Activated CD4-positive, CD25-positive, alpha-beta regulatory T cell treated with anti-CD3 and anti-CD28 coated beads, Interleukin-2, amount 50 U/mL, for 72 hours (primary cell): ENCODE measurements around the gene ABR.
"Not testable (repeated sequence)": the region's sequence is repeated elsewhere in the genome, so short reads cannot be mapped to it uniquely, and the experiment has no call there.

ENCODE experiments used
- DNase-seq: peaks from one replicate; pipeline ENCODE4 v3.0.0; 2021

ABR gene

DNA sequence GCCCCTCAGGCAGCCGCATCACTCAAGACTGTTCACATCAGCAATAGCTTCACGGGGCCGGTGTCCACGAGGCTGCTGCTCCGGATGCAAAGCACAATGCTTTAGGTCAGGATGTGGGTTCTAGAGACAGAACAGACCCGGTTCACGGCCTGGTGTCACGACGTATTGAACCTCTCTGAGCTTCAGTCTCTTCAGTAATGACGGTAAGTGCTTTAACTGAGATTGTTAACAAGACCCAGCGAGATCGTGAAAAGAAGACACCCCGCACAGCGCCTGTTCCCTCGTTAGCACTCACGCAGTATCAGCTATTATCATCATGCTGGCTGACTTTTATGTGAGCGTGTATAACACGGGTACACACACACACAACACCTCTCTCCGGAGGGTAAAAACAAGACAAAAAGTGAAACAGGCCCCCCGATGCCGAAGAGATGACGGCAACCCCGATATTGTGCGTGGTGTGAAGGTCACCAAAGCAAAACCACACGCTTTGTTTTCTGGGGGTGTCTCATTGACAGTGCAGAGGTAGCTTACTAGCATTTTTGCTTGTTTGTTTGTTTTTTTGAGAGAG lies 21.4 kb upstream of the ABR start:
- DNase-seq = no peak

DNA sequence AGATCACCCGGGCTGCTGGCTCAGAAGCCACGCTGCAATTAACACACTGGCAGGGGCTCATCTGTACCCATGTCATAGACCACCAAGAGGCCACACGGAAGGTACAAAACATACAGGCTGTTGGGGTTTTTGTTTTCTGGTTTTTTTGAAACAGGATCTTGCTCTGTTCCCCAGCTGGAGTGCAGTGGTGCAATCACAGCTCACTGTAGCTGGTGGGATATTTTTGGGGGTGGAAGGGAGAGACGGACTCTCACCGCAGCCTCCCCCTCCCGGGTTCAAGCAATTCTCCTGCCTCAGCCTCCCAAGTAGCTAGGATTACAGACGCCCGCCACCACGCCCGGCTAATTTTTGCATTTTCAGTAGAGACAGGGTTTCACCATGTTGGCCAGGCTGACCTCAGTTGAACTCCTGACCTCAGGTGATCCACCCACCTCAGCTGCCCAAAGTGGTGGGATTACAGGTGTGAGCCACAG lies 19.5 kb upstream of the ABR start:
- DNase-seq = not testable (repeated sequence)

- no peak for DNase-seq
Observed at GRCh38 chr17:1197781-1198490, 18.2 kb upstream of the ABR start.

DNA sequence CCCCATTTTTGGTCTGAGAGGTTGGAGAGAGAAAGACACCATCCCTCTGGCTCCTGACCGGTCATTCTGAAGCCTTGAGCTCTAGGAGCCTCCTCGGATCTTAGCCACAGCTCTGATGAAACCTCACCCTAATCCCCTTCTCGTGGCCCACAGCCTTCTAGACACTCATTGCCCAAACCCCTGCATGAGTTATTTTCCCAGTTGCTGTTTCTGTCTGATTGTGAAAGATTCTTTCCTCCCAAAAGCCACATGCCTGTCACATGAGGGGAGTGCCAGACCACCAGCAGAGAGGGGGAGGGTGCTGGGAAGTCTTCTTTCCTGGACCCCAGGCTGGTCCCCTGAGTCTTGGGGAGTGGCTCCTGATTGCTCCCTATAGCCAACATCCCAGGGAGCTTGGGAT lies 17.6 kb upstream of the ABR start:
- DNase-seq = no peak

DNA sequence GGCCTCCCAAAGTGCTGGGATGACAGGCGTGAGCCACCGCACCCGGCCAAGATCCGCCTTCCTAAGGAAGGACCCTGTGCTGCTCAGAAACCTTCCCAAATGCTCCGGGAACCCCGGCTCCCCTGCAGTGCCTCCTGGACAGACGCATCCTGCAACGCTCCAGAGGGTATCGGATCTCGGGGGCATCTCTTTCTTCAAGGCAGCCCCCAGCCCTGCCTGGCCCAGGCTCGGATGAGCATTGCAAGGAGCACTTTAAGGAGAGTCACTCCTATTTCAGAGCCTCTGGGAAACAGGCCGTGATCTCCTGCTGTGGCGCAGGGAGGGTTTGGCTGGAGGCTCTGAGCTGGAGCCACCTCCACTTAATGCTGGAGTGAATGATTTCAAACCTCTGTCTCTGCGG lies 17.2 kb upstream of the ABR start:
- DNase-seq = no peak

GRCh38 chr17:1192911-1193699 lies 13.3 kb upstream of the ABR start:
- no peak for DNase-seq

DNA sequence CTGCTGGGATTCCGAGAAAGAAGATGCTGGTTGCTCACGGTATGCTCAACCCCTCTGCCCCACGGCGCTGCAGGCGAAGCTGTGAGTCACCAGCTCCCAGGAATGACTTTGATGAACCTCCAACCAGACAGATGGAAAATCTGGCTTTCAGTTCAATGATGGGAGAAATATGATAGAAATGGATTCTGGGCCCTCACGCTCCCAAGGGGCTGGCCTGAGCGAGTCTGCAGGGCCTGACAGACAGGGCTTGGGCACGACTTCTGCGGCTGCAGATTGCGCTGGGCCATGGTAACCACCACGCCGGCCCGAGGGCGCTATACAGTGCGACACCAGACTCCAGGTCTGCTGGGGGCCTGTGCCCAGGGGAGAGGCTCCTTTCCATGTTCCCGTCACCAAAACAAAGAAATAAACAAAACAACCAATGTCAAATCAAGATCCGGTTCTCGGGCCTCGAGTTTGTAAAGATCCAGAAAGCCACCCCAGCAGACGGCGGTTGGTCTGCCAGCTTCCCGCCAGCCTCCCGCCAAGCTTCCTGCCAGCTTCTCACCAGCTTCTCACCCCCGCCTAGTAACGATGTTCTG lies 11.1 kb upstream of the ABR start:
- no peak for DNase-seq

- DNase-seq = no peak
Observed at GRCh38 chr17:1188812-1189504, 9.2 kb upstream of the ABR start.

GRCh38 chr17:1186923-1187771 lies 7.4 kb upstream of the ABR start:
- peak; percentile 84 for DNase-seq

DNA sequence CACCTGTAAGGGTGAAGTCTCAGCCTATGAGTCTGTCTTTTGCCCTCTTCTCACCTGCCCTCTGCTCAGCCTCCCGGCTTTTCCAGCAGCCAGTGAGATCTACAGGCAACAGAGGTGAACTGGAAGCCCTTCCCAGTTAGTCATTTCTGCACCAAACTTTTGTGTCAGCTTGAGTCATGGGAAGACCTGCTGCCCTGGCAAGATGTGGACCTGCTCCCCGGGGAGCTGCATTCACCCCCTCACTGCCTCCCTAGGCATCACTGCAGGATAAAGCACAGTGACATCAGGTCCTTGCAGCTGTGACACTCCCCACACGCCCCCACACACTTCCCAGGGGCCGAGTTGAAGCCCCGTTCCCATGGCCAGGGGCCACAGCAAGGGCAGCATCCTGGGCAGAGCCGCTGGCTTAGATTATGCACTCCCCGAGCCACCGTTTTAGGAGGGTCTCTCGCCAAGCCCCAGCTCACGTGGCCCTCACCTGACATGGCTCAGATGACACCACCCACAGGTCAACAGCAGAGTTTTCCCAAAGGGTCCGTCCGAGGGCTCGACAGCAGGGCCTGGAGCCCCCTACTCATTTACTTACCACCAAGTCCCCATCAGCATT lies 6.5 kb upstream of the ABR start:
- no peak for DNase-seq

DNA sequence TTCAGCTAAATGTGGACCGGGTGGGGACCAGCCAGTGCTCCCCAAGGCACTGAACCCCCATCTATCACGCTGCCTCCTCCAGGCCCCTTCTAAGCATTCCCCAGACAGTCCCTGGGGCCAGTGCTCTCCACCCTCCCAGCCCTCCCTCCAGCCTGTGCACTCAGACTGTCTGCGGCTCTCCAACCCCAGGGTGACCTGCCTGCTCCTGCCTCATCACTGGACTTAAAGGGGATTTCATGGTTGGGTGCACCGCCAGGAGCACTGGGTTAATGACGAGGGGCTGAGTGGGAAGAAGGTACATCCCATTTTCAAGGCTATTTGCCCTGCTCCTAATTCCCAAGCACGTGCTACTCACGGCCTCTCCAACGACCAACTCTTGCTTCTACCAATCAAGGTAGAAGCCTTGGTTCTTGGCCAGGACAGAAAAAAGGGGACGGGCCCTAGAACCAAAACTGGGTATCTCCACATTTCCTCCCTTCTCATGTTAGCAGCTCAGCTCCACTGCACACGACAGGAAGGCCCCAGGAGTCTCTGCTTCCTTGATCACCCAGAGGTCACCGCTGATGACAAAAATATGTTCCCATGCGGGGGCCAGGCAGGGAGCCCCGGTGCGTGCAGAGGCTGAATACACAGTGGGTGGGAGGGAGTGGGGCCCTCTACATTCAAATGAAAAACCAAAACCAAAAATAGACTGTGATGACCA lies 3.5 kb upstream of the ABR start:
- no peak for DNase-seq

- DNase-seq = no peak
Observed at GRCh38 chr17:1182811-1183170, 3.0 kb upstream of the ABR start.

DNA sequence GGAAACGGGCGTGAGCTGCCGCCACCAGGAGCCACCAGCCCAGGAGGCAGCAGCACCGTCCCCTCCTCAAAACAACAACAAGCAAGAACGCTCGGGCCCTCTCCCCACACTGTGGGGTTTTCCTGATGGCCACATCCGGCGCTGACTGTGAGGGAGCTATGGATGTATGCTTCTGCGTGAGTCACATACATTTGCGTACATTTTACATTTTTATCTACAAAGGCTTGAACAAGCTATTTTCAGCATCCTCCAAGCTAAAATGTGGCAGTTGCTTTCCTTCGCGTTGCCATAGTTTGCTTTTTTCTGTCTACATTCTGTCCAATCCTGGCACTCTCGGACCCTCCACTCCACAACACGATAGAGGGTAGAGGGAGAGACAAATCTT lies 2.0 kb upstream of the ABR start:
- no peak for DNase-seq

GRCh38 chr17:1180958-1181752 lies 1.4 kb upstream of the ABR start:
- DNase-seq = no peak

GRCh38 chr17:1179112-1179817 lies 516 bp downstream of the ABR start:
- no peak for DNase-seq

DNA sequence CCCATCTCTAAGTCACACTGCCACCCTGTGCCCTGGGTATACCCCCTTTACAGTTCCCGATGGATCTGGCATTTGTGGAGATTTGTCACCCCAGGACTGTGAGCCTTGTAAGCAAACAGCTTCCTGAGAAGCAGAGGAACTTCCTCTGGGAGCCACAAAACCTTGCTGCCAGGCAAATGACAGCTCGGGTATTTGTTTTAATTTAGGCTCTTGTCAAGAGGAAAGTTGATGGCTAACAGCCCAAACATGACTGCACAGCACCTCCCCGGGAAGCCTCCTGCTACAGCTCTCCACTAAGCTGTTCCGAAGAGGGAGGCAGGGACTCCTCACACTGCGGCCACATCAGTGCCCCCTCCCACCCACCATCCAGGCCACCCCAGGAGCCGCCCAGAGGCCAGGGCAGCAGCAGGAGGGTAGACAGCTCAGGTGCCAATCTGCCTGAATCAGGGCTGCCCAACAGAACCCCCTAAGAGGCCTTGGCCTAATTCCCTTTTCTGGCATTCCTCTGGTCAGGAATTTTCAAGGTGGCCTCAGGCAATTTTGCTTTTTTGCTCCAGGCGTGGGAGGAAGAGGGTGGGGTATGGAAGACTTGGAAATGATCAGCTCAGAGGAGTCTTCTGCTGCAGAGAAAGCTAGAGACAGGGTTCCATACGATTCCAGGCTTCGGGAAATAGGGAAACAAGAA lies 2.6 kb downstream of the ABR start:
- no peak for DNase-seq

- no peak for DNase-seq
Observed at GRCh38 chr17:1174263-1174880, 5.4 kb downstream of the ABR start.
